UCSD-AML1 (cell line): ENCODE data around the gene KRT78.
"Not testable (repeated sequence)": the region's sequence is repeated elsewhere in the genome, so short reads cannot be mapped to it uniquely, and the experiment has no call there.

Experiments
- DNase-seq: peaks from one replicate; lab custom pipeline; 2025; ENCODE audit not compliant: unreplicated experiment; lab: John Stamatoyannopoulos, UW

The KRT78 gene

DNA sequence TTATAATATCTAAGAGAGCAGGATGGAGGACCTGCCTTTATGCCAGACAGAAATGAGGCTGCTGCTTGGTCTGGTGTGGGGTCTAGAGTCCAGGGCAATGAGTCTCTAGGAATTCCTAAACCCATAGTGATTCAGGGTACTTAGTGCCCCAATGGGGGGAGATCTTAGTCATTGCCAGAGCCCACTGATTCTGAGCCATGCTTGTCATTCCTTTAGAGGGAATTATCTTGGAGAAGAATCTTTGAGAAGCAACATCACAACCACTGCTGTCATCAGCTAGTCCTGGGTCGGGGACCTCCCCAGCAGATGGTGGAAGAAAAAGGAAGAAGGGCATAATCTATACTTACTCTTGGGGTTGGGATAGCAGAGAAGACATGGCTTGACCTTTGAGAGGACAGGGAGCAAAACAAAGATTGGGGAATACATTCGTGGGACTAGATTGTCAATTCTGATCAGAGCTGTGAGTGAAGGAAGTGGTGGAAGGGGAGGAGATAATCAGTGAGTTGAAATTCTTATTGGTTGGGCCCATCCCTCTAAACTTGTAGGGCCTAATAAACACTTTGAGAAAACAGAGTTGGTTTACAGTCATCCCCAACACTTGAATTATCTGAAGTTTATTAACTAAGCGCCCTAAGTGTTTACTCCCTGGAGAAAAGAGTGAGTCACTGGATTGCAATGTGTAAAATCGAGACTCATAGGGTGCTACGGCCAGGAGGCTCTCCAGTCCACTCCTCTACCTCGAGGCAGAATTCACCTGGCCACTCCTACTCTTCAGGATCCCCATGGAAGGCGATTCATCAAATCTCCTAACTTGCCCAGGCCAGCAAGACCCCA lies 49.9 kb downstream of the KRT78 start:
- no peak for DNase-seq

DNA sequence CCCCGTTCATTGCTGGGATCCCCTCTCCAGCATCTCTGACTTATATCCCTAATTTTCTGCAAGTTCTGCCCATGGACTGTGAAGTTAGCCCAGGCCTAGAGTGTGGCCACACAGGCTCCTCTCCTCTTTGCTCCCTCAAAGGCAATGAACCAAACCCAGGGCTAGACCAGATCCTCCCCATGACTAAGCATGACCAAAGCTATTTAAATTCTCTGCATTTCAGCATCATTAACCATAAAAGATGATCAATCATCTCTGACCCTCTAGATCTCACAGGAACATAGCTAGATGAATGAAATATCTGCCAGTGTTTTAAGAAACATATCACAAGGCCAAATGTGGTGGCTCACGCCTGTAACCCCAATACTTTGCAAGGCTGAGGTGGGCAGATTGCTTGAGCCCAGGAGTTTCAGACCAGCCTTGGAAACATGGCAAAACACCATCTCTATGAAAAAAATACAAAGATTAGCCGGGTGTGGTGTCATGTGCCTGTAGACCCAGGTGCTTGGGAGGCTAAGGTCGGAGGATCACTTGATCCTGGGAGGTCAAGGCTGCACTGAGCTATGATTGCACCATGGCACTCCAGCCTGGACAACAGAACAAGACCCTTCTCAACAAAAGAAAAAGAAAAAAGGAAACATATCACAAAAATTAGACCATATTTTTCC lies 50.7 kb downstream of the KRT78 start:
- DNase-seq: no peak

DNA sequence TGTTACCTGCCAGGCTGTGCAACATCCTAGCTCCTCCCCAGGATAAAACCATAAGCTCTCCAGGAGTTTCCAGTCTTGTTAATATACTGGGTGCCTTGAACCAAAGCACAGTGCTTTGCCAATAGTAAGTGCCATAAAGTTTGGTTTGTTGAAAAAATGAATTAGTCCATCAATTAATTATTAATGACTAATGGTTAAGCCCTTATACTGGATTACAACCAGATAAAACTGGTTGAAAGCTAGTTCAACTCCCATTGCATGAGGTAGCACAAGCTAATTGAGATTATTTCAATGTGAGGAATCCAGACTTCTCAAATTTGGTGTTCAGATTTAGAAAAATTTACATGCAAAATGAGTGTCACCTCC lies 51.3 kb downstream of the KRT78 start:
- no peak for DNase-seq

- DNase-seq: no peak
Measured at GRCh38 chr12:52796839-52797528, 51.8 kb downstream of the KRT78 start.

DNA sequence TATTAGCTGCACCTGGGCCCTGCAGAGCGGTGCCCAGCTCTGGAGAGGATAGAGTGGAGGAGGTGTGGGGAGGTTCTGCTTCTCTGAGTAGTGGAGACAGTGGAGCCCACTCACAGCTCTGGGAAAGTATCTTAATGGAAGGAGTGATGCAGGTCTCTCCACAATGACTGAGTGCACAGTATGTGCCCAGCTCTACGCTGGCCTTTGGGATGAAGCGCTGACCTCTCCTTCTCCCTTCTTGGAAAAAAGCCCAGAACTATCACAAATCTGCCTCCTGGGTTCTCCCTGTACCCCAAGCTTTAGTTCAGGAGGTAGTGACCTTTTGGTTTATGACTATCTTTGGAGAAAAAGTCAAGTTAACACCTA lies 52.4 kb downstream of the KRT78 start:
- DNase-seq: no peak

DNA sequence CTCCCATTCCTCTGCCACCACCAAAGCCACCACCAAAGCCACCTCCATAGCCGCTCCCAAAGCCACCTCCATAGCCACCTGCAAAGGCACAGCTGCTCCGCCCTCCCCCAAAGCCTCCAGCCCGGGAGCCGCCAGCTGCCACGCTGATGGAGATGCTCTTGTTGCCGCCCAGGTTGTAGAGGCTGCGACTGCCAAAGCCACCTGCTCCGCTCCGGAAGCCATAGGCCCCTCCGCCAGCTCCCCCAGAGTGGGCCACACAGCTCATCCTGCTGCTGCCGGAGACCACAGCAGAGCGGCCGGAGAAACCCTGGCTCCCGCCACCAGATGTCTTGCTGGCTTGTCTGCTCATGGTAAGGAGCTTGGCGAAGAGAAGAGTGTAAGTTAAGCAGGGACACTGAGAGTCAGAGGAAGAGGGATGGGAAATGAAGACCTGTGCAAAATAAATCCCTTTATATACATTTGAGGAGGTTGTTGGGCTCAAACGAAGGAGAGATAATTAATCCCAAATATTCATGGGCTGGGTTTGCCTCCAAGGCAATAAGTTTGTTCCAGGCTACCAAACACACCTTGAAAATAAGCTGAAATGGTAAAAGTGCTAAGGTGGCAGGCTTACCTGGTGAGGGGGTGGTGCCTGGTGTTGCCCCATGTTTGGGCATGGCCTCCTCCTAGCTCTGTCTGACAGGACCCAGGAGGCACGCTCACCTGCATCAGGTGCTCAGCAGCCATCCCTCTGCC lies 52.9 kb downstream of the KRT78 start, which contains the start of gene KRT3:
Gene KRT3 (minus strand): TSS at position 424 of the 735 bp plus-strand sequence. CDS start 75 bp downstream, at position 349.
- no peak for DNase-seq

DNA sequence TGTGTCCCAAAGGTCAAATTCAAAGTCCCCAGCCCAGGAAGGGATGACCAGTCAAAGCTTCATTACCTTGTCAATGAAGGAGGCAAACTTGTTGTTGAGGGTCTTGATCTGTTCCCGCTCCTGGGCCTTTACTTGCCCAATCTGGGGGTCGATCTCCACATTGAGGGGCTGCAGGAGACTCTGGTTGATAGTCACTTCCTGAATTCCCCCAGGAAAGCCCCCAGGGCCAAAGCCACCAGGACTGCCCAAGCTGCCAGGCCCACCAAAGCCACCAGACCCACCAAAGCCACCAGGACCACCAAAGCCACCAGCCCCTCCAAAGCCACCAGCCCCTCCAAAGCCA lies 53.5 kb downstream of the KRT78 start:
- DNase-seq: not testable (repeated sequence)

DNA sequence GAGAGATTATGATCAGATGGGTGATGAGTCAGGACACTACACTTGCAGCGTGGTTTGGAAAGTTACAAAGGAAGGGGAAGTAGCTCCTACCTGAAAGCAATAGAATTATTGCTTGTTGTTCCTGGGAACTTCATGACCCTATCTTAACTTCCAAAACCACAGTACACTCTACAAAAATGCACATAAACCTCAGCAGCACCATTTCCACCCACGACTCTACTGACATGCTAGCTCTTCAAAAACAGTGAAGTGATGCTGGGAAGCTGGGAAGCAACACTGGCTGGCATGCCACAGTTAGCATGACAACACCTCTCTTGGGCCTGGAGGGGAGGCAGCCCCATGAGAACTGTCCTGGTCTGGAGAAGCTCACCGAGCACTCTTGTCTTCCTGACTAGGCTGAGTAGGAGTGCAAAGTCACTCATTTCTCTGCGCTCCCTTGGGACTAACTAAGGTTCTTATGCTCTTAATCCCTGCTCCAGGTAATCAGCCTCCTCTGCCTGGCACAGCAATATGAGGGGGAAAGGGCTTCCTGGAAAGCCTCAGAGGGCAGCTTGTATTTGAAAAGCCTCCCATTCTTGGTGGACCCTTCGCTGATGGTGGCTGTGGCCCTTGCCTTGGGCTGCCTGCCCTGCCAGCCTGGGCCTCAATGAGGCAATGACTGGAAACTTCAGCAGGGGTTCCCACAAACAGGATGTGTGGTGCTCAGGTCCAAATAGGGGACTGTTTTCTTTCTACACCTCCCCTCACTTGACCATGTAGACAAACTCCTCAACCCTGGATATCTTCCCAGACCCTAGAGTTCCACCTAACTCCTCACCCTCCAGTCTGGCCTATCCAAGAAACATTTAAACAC lies 54.1 kb downstream of the KRT78 start:
- no peak for DNase-seq

GRCh38 chr12:52792185-52793029 lies 56.4 kb downstream of the KRT78 start:
- DNase-seq: no peak

DNA sequence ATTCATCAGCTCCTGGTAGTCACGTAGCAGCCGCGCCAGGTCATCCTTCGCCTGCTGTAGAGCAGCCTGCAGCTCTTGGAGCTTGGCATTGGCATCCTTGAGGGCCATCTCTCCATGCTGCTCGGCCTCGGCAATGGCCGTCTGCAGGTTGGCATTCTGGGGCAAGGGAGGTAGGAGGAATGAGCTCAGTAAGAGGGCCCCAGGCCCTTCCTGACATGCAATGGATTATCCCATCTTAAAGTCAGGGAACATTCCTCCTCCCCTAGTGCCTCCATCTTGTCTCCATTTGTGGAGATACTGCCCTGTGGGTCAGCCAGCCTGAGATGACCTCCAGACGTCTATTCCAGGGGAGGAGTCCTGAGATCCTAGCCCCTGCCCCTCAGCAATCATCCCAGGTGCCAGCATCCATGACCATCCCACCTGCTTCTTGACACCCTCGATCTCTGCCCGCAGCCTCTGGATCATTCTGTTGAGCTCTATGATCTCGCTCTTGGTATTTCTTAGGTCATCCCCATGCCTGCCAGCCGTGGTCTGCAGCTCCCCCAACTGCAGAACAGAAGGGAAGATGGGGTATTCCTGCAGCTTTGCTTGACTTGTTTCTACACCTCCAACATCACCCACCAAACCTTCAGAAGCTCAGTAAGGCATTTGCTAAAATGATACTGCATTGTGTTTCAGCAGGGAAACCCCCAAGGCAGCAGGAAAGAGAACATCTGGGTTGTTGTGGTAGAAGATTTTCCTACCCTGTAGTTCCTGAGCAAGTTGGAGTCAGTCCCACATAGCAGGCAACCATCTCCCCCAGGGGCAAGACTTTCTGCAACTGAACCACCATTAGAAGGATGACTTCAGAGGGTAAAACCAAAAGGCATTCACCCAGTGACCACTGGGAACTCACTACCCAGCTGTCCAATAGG lies 57.3 kb downstream of the KRT78 start:
- DNase-seq: no peak

GRCh38 chr12:52790427-52791270 lies 58.1 kb downstream of the KRT78 start:
- no peak for DNase-seq

GRCh38 chr12:52789637-52790426 lies 59.0 kb downstream of the KRT78 start:
- no peak for DNase-seq

- no peak for DNase-seq
Measured at GRCh38 chr12:52788876-52789636, 59.7 kb downstream of the KRT78 start.

DNA sequence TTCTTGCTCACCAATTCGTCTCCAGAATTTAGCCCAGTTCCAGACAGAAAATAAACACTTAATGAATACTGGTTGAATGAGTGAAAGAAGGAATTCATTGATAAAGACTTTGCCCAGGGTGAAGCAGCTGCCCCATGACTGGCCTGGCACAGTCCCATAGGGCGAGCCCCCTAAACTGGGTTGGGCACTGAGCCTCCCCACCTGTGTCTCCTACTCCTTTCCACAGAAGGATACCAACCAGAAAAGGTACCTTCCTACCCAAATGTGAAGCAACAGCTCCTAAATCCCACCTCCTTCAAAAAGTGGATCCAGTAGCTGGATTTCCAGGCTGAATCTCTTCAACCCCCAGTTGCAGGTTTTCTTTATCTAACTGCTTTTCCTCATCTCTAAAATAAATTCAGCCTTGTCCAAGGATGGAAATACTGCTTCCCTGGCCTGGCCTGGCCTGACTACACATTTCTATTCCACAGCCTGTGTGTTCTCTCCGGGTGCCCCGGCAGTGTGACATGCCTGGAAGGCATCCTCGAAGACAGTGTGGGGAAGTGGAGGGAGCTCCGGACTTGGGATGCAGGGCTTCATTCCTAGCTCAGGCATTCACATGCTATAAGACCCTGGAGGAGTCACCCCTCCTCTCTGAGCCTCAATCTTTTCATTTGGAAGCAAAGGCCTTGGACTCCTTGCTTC lies 60.5 kb downstream of the KRT78 start:
- no peak for DNase-seq
